H9 (cell line): ENCODE results near the gene NTMT2. TPM values are rescaled to one million over a fixed set of nuclear protein-coding genes. Genes with fewer than 3 reads are reported as not detected.

Experiments used
- DNase-seq: peaks from one replicate; pipeline ENCODE4 v3.0.0-alpha.2; 2017
- H2AFZ ChIP-seq: one replicate; pipeline ENCODE4 v1.6.1; 2013; ENCODE audit warnings: mild to moderate bottlenecking, low read length, control low read depth, moderate library complexity
- H2AK5ac ChIP-seq: 2 replicates; pipeline ENCODE4 v1.6.1; 2013; ENCODE audit warnings: low read length, control low read depth, mixed read lengths; ENCODE audit not compliant: insufficient read length
- H2BK120ac ChIP-seq: one replicate; pipeline ENCODE4 v1.6.1; 2013; ENCODE audit warnings: low read depth, mild to moderate bottlenecking, low read length, control low read depth, inconsistent platforms; ENCODE audit not compliant: poor library complexity, severe bottlenecking
- H2BK12ac ChIP-seq: 2 replicates; pipeline ENCODE4 v1.6.1; 2013; ENCODE audit warnings: low read length, control low read depth, mixed read lengths, low read depth; ENCODE audit not compliant: insufficient read length
- H2BK15ac ChIP-seq: 2 replicates; pipeline ENCODE4 v1.6.1; 2013; ENCODE audit warnings: low read depth, low read length, control low read depth
- H2BK20ac ChIP-seq: one replicate; pipeline ENCODE4 v1.6.1; 2013; ENCODE audit warnings: low read depth, mild to moderate bottlenecking, low read length, control low read depth, inconsistent platforms; ENCODE audit not compliant: poor library complexity, severe bottlenecking
- H2BK5ac ChIP-seq: 2 replicates; pipeline ENCODE4 v1.6.1; 2013; ENCODE audit warnings: low read length, control low read depth, mixed read lengths; ENCODE audit not compliant: insufficient read length
- H3K14ac ChIP-seq: 2 replicates; pipeline ENCODE4 v1.6.1; 2013; ENCODE audit warnings: low read length, control low read depth; ENCODE audit not compliant: insufficient read depth
- H3K18ac ChIP-seq: 2 replicates; pipeline ENCODE4 v1.6.1; 2013; ENCODE audit warnings: low read depth, mild to moderate bottlenecking, mixed read lengths, low read length, control low read depth; ENCODE audit not compliant: insufficient read length
- H3K23ac ChIP-seq: 2 replicates; pipeline ENCODE4 v1.6.1; 2013; ENCODE audit warnings: low read length, control low read depth, mixed read lengths, low read depth; ENCODE audit not compliant: insufficient read length
- H3K23me2 ChIP-seq: 2 replicates; pipeline ENCODE4 v1.6.1; 2013; ENCODE audit warnings: low read depth, mild to moderate bottlenecking, mixed read lengths, low read length, control low read depth; ENCODE audit not compliant: insufficient read length, poor library complexity, severe bottlenecking
- H3K27ac ChIP-seq: 2 replicates; pipeline ENCODE4 v1.5.1; 2013; ENCODE audit warnings: low read length, control low read depth, mixed read lengths, low read depth; ENCODE audit not compliant: insufficient read length
- H3K27me3 ChIP-seq: 2 replicates; pipeline ENCODE4 v1.6.1; 2013; ENCODE audit warnings: low read length, control low read depth, inconsistent platforms; ENCODE audit not compliant: insufficient read depth
- H3K4ac ChIP-seq: 2 replicates; pipeline ENCODE4 v1.6.1; 2013; ENCODE audit warnings: low read depth, mild to moderate bottlenecking, control low read depth, inconsistent platforms, low read length, moderate library complexity
- H3K4me1 ChIP-seq: 2 replicates; pipeline ENCODE4 v1.6.1; 2013; ENCODE audit warnings: low read length, control low read depth, inconsistent platforms; ENCODE audit not compliant: insufficient read depth
- H3K4me2 ChIP-seq: 2 replicates; pipeline ENCODE4 v1.6.1; 2013; ENCODE audit warnings: low read length, control low read depth, mixed read lengths; ENCODE audit not compliant: insufficient read length, insufficient read depth
- H3K56ac ChIP-seq: 2 replicates; pipeline ENCODE4 v1.6.1; 2013; ENCODE audit warnings: low read depth, mild to moderate bottlenecking, mixed read lengths, low read length, control low read depth; ENCODE audit not compliant: insufficient read length
- H3K79me1 ChIP-seq: 2 replicates; pipeline ENCODE4 v1.6.1; 2013; ENCODE audit warnings: low read depth, mild to moderate bottlenecking, moderate library complexity, low read length, control low read depth, inconsistent platforms; ENCODE audit not compliant: insufficient read depth, poor library complexity, severe bottlenecking
- H3K79me2 ChIP-seq: 2 replicates; pipeline ENCODE4 v1.6.1; 2013; ENCODE audit warnings: low read length, control low read depth, inconsistent platforms; ENCODE audit not compliant: insufficient read depth
- H3K9ac ChIP-seq: 2 replicates; pipeline ENCODE4 v1.6.1; 2013; ENCODE audit warnings: low read length, control low read depth, mixed read lengths; ENCODE audit not compliant: insufficient read length; ENCODE audit errors: extremely low read depth
- H3K9me3 ChIP-seq: one replicate; pipeline ENCODE4 v1.6.1; 2013; ENCODE audit warnings: low read depth, low read length, inconsistent platforms; ENCODE audit not compliant: control insufficient read depth
- H3T11ph ChIP-seq: one replicate; pipeline ENCODE4 v1.6.1; 2013; ENCODE audit warnings: mild to moderate bottlenecking, low read length, control low read depth, inconsistent platforms
- H4K20me1 ChIP-seq: one replicate; pipeline ENCODE4 v1.6.1; 2013; ENCODE audit not compliant: control insufficient read depth, insufficient read length, insufficient read depth
- H4K5ac ChIP-seq: 2 replicates; pipeline ENCODE4 v1.6.1; 2013; ENCODE audit warnings: low read depth, mild to moderate bottlenecking, mixed read lengths, low read length, control low read depth; ENCODE audit not compliant: insufficient read length
- H4K8ac ChIP-seq: replicated peaks from 2 replicates; pipeline ENCODE4 v1.6.1; 2013; ENCODE audit warnings: low read length, control low read depth, mixed read lengths, low read depth; ENCODE audit not compliant: insufficient read length
- H4K91ac ChIP-seq: 2 replicates; pipeline ENCODE4 v1.6.1; 2013; ENCODE audit warnings: low read depth, mild to moderate bottlenecking, moderate library complexity, mixed read lengths, low read length, control low read depth; ENCODE audit not compliant: insufficient read length
- H3K27ac Mint-ChIP-seq, 3 experiments: 2 replicates in 2 of 3; 3 replicates in 1 of 3; pipeline ENCODE4 v1.8.0; 2020 to 2021; ENCODE audit warnings: mixed read lengths in 3 of 3, mild to moderate bottlenecking in 1 of 3, moderate library complexity in 1 of 3
- H3K27me3 Mint-ChIP-seq: 2 replicates; pipeline ENCODE4 v1.8.0; 2021; ENCODE audit warnings: low read depth, mild to moderate bottlenecking, moderate library complexity, mixed read lengths
- H3K36me3 Mint-ChIP-seq, 3 experiments: 2 replicates in 2 of 3; 3 replicates in 1 of 3; pipeline ENCODE4 v1.8.0; 2020 to 2021; ENCODE audit warnings: low read depth in 3 of 3, mixed read lengths in 3 of 3; ENCODE audit not compliant: insufficient read depth in 1 of 3
- H3K4me1 Mint-ChIP-seq, 2 experiments: 2 replicates each; pipeline ENCODE4 v1.8.0; 2020; ENCODE audit warnings: mixed read lengths in 2 of 2
- H3K4me3 Mint-ChIP-seq, 2 experiments: 2 replicates in 1 of 2; 3 replicates in 1 of 2; pipeline ENCODE4 v1.8.0; 2020 to 2021; ENCODE audit warnings: mild to moderate bottlenecking in 2 of 2, mixed read lengths in 2 of 2, moderate library complexity in 1 of 2
- H3K9me3 Mint-ChIP-seq, 2 experiments: 2 replicates in 1 of 2; 3 replicates in 1 of 2; pipeline ENCODE4 v1.8.0; 2020; ENCODE audit warnings: mild to moderate bottlenecking in 2 of 2, mixed read lengths in 2 of 2, moderate library complexity in 1 of 2
- CTCF ChIP-seq: fragments of 200-600 bp; sonication (generic); conservative IDR thresholded peaks from 3 replicates; pipeline ENCODE4 v1.8.0; 2021; ENCODE audit warnings: antibody characterized with exemption, mild to moderate bottlenecking
- WGBS: extraction: QIAGEN DNeasy Blood & Tissue Kit; methylation state at CpG from one replicate; pipeline ENCODE4 v1.1.7; 2013; ENCODE audit warnings: missing lambda C conversion rate, low lambda C conversion rate, mixed read lengths; ENCODE audit not compliant: insufficient read length; ENCODE audit errors: extremely low coverage; 5-methylcytosine and 5-hydroxymethylcytosine counted together
- total RNA-seq: library from RNA; stranded (reverse); gene quantifications from 2 replicates; pipeline ENCODE4 v1.2.1, GENCODE V29; 2021

NTMT2 gene
- total RNA-seq, 1 experiment from 2014 or later: 0.28 TPM

GRCh38 chr1:170204121-170204520 is 58.4 kb downstream of the NTMT2 start:
- H2AFZ ChIP-seq: no peak overlapping the region

More at GRCh38 chr1:170204121-170204520, 58.4 kb downstream of the NTMT2 start:
- Histone ChIP-seq H2BK12ac (no peak overlapping the region), H4K91ac (no peak overlapping the region), H3K79me1 (no peaks in the 10 kb centered on the region), H3K23ac (no peak overlapping the region), H2BK120ac (no peak overlapping the region), H2BK20ac (no peak overlapping the region), H3K9ac (no peak overlapping the region), H4K8ac (no peak overlapping the region), H3K23me2 (no peaks in the 10 kb centered on the region), H3K56ac (no peak overlapping the region), H3T11ph (no peak overlapping the region), H3K27ac (no peak overlapping the region), H2BK5ac (no peak overlapping the region), H3K18ac (no peak overlapping the region), H2BK15ac (no peak overlapping the region), H3K4ac (no peak overlapping the region), H3K9me3 (peaks cover 4% of the 10 kb centered on the region), H4K20me1 (no peaks in the 10 kb centered on the region), H3K4me2 (no peak overlapping the region), H3K4me1 (no peaks in the 10 kb centered on the region; the same call in 1 of the 2 replicates), H3K14ac (no peak overlapping the region), H4K5ac (no peak overlapping the region), H3K79me2 (no peaks in the 10 kb centered on the region), H3K27me3 (no peaks in the 10 kb centered on the region; the same call in 1 of the 2 replicates), H2AK5ac (no peak overlapping the region)
- Mint-ChIP-seq H3K4me3 (no peak overlapping the region), H3K36me3 (peaks cover 7 to 15% (median 10%) of the 10 kb centered on the region in 3 experiments), H3K9me3 (peaks cover 13 to 14% of the 10 kb centered on the region in 2 experiments), H3K27me3 (no peaks in the 10 kb centered on the region), H3K4me1 (peaks cover 11 to 16% of the 10 kb centered on the region in 2 experiments), H3K27ac (no peak overlapping the region)
- no peak for TF ChIP-seq CTCF
- DNase-seq: no peak
- WGBS: no CpG with 5 or more reads among the region's 3 CpGs
